ENCODE measurements around the gene SNRPD3. TPM values are rescaled to one million over a fixed set of nuclear protein-coding genes. Genes with fewer than 3 reads are reported as not detected.

Gene SNRPD3
- total RNA-seq = 100 to 1,000 TPM in 7 of 8 experiments, 10 to 100 TPM in 1; 83.9 to 206 (median 150) TPM

DNA sequence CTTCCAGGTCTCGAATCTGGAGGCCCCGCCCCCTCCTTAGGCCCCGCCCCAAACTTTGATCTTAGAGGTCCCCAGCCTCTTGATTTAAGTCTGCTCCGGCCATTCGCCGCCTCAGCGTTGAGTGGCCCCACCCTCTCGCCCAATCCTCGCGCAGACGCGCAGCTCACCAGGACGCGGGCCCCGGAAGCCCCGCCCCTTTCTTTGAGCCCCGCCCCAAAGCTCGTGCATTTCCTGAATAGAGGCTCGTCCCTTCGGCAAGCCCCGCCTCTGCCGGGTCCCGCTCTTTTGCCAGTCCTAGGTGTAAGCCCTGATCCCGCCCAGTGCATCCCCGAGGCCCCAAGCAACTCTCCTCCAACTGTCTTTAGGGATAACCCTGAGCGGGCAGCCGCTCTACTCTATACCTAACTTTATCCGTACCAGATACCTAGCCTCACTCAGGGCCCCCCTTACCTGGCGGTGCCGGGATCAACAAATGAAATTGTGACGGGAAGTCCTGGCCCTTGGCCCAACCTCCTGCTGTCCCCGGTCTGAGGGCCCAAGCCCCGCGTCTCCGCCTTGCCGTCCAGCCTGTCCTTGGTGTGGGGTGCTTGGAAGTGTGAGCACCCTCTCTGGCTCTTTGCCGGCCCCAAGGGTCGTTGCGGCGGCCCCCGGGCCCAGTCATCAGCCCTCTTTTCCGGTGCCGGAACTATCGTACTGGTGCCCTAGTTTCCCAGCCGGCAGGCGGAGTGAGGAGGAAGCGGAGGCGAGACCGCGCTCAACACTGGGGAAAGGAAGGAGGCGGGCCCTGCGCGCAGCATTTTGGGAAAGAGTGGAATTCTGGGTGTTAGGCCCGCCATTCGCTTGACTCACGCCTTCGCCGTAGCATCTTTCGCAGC lies at the start of gene SNRPD3:
SNRPD3 (plus strand) TSS at position 835 of the 875 bp plus-strand sequence. CDS start 1,676 bp downstream, outside the sequence.
- peaks cover 12 to 19% of the 10 kb centered on the region in 2 donors for H3K4me1 ChIP-seq (replicated peaks in 1 of 2)
- peak within 1 kb of the TSS; percentile 83 to 91 for H3K27ac ChIP-seq
- WGBS, 10 experiments = 0 to 3% (median 0%) methylated on average over 1 to 21 of the region's 59 CpGs; no CpG with 5 or more reads in 7 of the 10 experiments
- ATAC-seq (replicated peaks in 6 of 8) = peak; percentile 75 to 89 (median 87)
- H3K4me3 ChIP-seq = peak within 1 kb of the TSS; percentile 74 to 99 (median 88)
- in situ Hi-C loops (cut with MboI; ENCODE audit: low pct_unique_long_range_greater_than_20kb in 2 of 9, low sequenced_read_pairs in 9 of 9, unreplicated experiment in 9 of 9) = no loop called here

DNA sequence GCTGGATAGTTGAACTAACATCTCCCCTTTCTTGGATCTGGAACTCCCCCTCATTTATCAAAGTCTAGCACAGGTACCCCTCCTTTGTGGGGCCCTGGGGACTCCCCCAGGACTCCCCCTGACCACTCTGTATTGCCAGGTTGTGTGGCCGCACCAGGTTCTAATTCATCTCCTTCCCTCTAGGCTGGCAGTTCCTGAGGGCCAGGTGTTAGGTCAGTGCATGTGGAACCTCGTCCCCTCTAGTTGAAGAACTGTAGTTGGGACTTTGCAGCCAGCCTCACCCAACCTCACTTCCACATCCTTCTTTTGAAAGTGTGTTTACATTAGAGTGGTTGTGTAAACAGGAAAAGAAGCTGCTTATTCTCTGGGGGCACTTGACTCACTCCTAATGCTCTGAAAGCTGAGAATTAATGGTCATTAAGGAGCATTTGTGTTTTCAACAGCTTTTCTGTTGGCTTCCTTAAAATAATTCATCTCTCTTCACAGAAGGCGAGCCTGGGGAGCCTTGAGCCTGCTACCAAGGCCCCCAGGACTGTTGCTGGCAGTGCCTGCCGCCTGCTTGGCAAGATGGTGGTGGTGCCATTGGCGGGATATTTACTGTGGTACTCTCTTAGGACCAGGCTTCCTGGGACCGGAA lies 48.9 kb upstream of the SNRPD3 start:
- no peak overlapping the region for H3K27ac ChIP-seq
- in situ Hi-C loops (cut with MboI; ENCODE audit: low pct_unique_long_range_greater_than_20kb in 2 of 9, low sequenced_read_pairs in 9 of 9, unreplicated experiment in 9 of 9) = loop anchor here in 1 of 9 experiments (25.0 kb wide), 1 partner anchor 195 kb away; no protein-coding TSS in a partner anchor

DNA sequence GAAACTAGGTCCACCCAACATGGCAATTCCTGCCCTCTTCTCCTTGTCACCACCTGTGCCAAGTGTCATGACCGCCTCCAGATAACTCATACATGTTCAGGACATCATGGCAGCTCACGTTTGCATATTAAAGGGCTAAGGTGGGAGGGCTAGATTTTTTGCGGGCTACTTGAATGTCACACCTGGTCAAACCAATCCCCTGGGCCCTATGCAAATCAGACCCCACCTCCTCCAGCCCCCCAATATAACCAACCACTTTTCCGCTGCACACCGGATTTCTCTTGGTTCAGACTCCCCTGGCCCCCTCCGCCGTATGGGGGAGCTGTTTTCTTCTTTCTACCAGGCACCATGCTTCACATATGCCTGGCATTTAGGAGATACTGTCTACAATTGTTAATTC lies 48.1 kb upstream of the SNRPD3 start:
- Histone ChIP-seq H3K27ac (no peak overlapping the region), H3K4me3 (no peak overlapping the region), H3K4me1 (replicated peaks in 1 of 2) (peaks cover 22 to 27% of the 10 kb centered on the region in 2 donors)
- 40 to 100% (median 50%) methylated on average over 1 to 4 of the region's 7 CpGs; no CpG with 5 or more reads in 3 of the 10 experiments for WGBS, 10 experiments
- no peak for ATAC-seq (replicated peaks in 6 of 8)
- in situ Hi-C loops (cut with MboI; ENCODE audit: low pct_unique_long_range_greater_than_20kb in 2 of 9, low sequenced_read_pairs in 9 of 9, unreplicated experiment in 9 of 9) = loop anchor here in 1 of 9 experiments (25.0 kb wide), 1 partner anchor 195 kb away; no protein-coding TSS in a partner anchor

More for the DNA sequence above, 48.9 kb upstream of the SNRPD3 start:
- 48 to 82% (median 69%) methylated on average over 1 to 6 of the region's 6 CpGs; no CpG with 5 or more reads in 4 of the 10 experiments for WGBS, 10 experiments
- Histone ChIP-seq H3K4me1 (replicated peaks in 1 of 2) (peaks cover 19 to 23% of the 10 kb centered on the region in 2 donors), H3K4me3 (no peak overlapping the region)
- ATAC-seq (replicated peaks in 6 of 8) = peak in 4 of 8 experiments; percentile 54 to 80 (median 66)

DNA sequence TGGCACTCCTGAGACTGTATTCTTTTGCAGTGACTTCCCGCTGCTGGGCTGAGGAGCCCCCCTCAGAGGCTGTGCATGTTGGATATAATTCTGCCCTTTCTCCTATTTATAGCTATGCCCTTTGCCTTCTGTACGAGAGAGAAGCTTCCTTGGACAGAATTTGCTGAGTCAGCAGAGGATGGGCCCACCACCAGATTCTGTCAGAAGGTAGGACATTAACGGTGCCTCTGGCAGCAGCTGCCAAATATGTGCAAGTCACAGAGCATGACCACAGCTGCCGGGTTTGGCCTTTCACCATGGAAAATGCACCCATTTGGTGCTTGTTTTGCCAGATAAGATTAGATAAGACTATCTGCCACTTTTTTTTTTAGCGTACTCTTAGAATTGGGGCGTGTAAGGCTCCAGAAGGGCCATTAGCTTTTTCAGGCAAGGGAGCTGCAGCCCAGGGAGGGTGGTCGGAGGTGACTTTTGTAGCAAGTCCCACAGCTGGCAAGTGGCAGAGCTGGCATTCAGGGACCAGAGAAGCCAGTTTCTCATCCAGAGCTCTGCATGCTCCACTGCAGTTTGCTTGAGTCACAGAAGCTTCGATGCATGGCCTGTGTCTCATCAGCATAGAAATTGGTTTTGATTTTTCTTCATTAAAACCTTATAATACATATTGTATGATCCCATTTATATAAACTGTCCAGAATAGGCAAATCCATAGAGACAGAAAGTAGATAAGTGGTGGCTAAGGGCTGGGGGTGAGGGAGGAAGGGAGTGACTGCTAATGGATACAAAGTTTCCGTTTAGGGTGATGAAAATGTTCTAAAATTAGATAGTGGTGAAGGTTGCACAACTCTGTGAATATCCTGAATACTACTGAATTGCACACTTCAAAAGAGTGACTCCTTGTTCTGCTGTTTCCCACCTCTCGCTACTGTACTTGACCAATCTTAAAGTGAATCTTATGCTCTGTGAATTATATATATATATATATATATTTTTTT lies 44.9 kb upstream of the SNRPD3 start:
- in situ Hi-C loops (cut with MboI; ENCODE audit: low pct_unique_long_range_greater_than_20kb in 2 of 9, low sequenced_read_pairs in 9 of 9, unreplicated experiment in 9 of 9) = loop anchor here in 2 of 9 experiments (10.0 to 25.0 kb wide), 2 partner anchors 86 to 199 kb away; partner anchors contain the start of gene ADORA2A (in 1 of the 2)

DNA sequence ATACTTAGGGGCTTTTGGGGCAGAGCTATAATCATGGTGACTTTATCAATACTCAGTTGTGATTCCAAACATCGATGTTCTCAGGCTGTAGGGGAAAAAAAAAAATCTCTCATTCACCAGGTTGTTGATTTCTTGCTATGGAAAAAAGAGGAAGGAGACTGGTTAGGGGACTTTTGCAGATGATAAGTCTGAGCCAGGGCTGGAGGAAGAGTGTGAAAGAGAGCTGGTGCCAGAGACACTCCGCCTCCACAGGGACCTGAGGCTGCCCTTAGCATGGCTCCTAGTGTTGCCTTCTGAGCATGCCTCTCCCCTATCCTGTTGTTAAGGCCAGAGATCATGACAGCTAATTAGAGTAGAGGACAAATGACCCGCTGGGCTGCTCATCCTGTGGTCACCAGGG lies 43.8 kb upstream of the SNRPD3 start:
- WGBS, 10 experiments = 17 to 100% (median 79%) methylated on average over 1 to 3 of the region's 3 CpGs; no CpG with 5 or more reads in 2 of the 10 experiments
- in situ Hi-C loops (cut with MboI; ENCODE audit: low pct_unique_long_range_greater_than_20kb in 2 of 9, low sequenced_read_pairs in 9 of 9, unreplicated experiment in 9 of 9) = loop anchor here in 2 of 9 experiments (10.0 to 25.0 kb wide), 2 partner anchors 87 to 200 kb away; partner anchors contain the start of gene ADORA2A (in 1 of the 2)
- Histone ChIP-seq H3K27ac (no peak overlapping the region), H3K4me1 (replicated peaks in 1 of 2) (peaks cover 17 to 26% of the 10 kb centered on the region in 2 donors), H3K4me3 (no peak overlapping the region)
- ATAC-seq (replicated peaks in 6 of 8) = peak in 1 of 8 experiments; percentile 25

More for the DNA sequence above, 44.9 kb upstream of the SNRPD3 start:
- peak in 5 of 8 experiments; percentile 37 to 86 (median 78) for ATAC-seq (replicated peaks in 6 of 8)
- H3K27ac ChIP-seq = no peak overlapping the region
- peaks cover 22 to 27% of the 10 kb centered on the region in 2 donors for H3K4me1 ChIP-seq (replicated peaks in 1 of 2)
- WGBS, 10 experiments = 0 to 100% (median 46%) methylated on average over 1 to 8 of the region's 10 CpGs; no CpG with 5 or more reads in 1 of the 10 experiments
- no peak overlapping the region for H3K4me3 ChIP-seq

DNA sequence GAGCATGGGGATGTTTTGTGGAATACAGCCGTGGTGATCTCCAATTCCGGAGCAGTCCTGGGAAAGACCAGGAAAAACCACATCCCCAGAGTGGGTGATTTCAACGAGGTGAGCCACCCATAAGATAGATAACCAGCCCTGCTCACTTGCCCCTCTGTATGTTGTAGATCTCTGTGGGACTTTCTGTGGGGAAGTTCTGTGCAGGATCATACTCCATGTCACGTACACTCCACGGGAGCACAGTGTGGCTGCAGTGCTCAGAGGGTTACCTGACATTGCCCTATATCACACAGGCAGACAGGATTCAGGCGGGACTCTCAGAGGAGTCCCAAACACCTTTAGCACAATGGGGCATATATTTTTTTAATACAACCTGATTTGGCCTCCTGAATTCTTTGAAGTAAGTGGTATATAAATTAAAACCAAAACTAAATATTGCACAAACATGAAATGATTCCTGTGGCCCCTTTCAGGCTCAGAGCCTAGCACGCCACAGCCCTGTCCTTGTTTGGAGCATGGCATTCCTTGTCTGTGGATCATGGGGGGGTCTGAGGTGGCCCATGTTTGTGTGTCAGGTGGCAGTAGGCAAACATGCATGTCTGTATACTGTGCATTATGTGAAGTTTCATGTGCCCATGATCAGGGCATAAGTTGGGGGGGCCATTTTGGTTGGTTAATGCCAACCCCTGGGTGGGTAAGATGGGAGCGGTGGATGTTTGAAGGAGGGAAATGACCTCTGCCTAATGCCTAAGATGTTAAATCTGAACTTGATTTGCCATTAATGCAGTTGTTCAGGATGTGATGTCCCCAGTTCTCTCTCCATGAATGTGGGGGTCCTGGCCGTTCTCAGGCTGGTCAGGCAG lies 42.2 kb upstream of the SNRPD3 start:
- peaks cover 8 to 18% of the 10 kb centered on the region in 2 donors for H3K4me1 ChIP-seq (replicated peaks in 1 of 2)
- no peak overlapping the region for H3K4me3 ChIP-seq
- H3K27ac ChIP-seq = no peak overlapping the region
- ATAC-seq (replicated peaks in 6 of 8) = no peak
- 33 to 100% (median 89%) methylated on average over 1 to 9 of the region's 9 CpGs; no CpG with 5 or more reads in 1 of the 10 experiments for WGBS, 10 experiments
- in situ Hi-C loops (cut with MboI; ENCODE audit: low pct_unique_long_range_greater_than_20kb in 2 of 9, low sequenced_read_pairs in 9 of 9, unreplicated experiment in 9 of 9) = loop anchor here in 2 of 9 experiments (10.0 to 25.0 kb wide), 2 partner anchors 89 to 201 kb away; partner anchors contain the start of gene ADORA2A (in 1 of the 2)

DNA sequence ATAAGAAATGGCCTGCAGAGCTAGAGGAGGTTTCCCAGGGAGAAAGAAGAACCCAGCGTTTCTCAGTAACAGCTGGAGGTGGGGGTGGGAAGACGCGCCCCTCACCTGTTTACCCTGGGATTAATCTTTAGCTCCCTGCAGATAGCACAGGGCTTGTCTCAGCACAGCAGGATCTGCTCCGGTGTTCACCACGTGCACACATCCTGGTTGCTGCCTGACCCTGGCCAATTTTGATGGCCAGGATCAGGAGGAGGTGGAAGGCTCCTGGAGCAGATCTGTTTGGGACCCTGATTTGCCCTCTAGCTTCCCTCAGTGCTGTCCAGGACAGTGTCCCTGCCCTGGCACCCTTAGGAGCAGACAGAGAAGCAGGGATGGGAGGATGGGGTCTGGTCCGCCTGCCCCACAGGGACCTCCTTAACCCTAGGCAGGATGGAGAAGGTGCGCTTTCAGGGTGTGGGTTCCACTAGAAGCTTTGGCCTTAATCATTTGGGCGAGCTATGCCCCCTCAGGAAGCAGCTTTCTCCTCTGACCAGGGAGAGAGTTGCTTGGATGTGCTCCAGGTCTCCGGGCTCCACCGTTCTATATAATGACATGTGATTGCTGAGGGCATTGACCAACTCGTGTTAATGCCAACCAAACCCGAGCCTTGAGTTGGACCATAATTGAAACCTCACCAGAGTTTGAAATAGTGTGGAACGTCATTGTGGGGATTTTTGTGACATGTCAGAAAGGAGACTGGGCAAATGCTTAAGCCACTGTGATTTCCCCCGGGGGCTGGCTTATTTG lies 41.4 kb upstream of the SNRPD3 start:
- no peak for ATAC-seq (replicated peaks in 6 of 8)
- Histone ChIP-seq H3K4me3 (no peak overlapping the region), H3K27ac (no peak overlapping the region), H3K4me1 (replicated peaks in 1 of 2) (peaks cover 8 to 18% of the 10 kb centered on the region in 2 donors)
- WGBS, 10 experiments = 67 to 97% (median 84%) methylated on average over 2 to 9 of the region's 14 CpGs; no CpG with 5 or more reads in 2 of the 10 experiments
- in situ Hi-C loops (cut with MboI; ENCODE audit: low pct_unique_long_range_greater_than_20kb in 2 of 9, low sequenced_read_pairs in 9 of 9, unreplicated experiment in 9 of 9) = loop anchor here in 2 of 9 experiments (10.0 to 25.0 kb wide), 2 partner anchors 90 to 202 kb away; partner anchors contain the start of gene ADORA2A (in 1 of the 2)

DNA sequence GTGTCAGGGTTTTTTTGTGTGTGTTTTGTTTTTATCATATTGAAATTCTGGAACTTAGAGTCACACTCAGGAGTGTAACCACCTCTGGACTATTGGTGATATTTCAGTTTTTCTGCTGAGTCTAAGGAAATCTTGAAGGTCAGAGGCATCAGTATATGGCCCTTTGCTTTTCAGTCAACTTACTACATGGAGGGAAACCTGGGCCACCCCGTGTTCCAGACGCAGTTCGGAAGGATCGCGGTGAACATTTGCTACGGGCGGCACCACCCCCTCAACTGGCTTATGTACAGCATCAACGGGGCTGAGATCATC lies 40.8 kb upstream of the SNRPD3 start:
- H3K27ac ChIP-seq = no peak overlapping the region
- H3K4me1 ChIP-seq (replicated peaks in 1 of 2) = peaks cover 8 to 16% of the 10 kb centered on the region in 2 donors
- ATAC-seq (replicated peaks in 6 of 8) = no peak
- WGBS, 10 experiments = 78 to 100% (median 80%) methylated on average over 1 to 4 of the region's 8 CpGs; no CpG with 5 or more reads in 7 of the 10 experiments
- in situ Hi-C loops (cut with MboI; ENCODE audit: low pct_unique_long_range_greater_than_20kb in 2 of 9, low sequenced_read_pairs in 9 of 9, unreplicated experiment in 9 of 9) = loop anchor here in 2 of 9 experiments (10.0 to 25.0 kb wide), 2 partner anchors 90 to 203 kb away; partner anchors contain the start of gene ADORA2A (in 1 of the 2)
- no peak overlapping the region for H3K4me3 ChIP-seq

DNA sequence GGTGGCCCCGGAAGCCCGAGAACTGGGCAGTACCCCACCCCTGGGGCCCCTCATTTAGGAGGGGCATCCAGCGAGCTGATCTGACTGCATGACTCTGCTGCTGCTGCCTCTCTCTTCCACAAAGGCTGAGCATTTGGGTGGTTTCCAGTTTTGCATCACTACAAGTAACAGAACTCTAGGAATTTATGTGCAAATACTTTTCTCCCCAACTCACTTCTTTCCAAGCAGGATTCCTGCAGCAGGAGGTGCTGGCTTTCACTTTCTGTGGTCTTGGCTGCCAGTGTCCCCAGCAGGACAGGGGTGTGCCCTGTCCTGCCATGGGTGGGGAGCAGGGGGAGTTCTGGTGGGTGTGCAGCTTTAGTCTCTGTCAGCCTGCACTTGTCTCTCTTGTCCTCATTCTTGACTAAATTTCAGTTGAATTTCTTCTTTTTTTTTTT lies 39.5 kb upstream of the SNRPD3 start:
- ATAC-seq (replicated peaks in 6 of 8) = peak in 5 of 8 experiments; percentile 40 to 93 (median 88)
- 50% methylated on average over 1 of the region's 3 CpGs; no CpG with 5 or more reads in 9 of the 10 experiments for WGBS, 10 experiments
- H3K4me1 ChIP-seq (replicated peaks in 1 of 2) = peaks cover 5 to 6% of the 10 kb centered on the region in 2 donors
- no peak overlapping the region for H3K4me3 ChIP-seq
- H3K27ac ChIP-seq = no peak overlapping the region
- in situ Hi-C loops (cut with MboI; ENCODE audit: low pct_unique_long_range_greater_than_20kb in 2 of 9, low sequenced_read_pairs in 9 of 9, unreplicated experiment in 9 of 9) = loop anchor here in 2 of 9 experiments (10.0 to 25.0 kb wide), 2 partner anchors 92 to 204 kb away; partner anchors contain the start of gene ADORA2A (in 1 of the 2)

DNA sequence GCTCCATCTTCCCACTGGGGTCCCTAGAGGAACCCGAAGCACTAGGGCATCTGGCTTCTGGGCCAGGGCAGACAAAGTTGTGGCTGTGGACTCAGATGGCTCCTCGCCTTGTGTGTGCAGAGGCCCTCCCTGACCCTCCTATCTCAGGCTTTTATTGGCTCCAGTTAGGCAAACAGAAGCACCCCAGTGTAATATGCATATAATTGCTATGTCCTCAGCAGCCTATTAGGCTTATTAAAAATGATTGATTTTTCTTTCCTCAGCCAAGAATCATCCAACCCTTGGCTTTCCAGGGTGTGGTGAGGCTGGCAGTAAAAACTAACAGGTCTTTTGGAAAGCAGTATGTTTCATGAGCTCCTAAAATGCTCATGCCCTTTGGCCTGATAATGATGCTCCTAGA lies 38.4 kb upstream of the SNRPD3 start:
- in situ Hi-C loops (cut with MboI; ENCODE audit: low pct_unique_long_range_greater_than_20kb in 2 of 9, low sequenced_read_pairs in 9 of 9, unreplicated experiment in 9 of 9) = loop anchor here in 2 of 9 experiments (10.0 to 25.0 kb wide), 2 partner anchors 93 to 205 kb away; partner anchors contain the start of gene ADORA2A (in 1 of the 2)
- 80 to 95% (median 80%) methylated on average over 1 to 2 of the region's 2 CpGs; no CpG with 5 or more reads in 7 of the 10 experiments for WGBS, 10 experiments
- H3K27ac ChIP-seq = no peak overlapping the region
- H3K4me3 ChIP-seq = no peak overlapping the region
- peaks cover 0 to 2% of the 10 kb centered on the region in 2 donors for H3K4me1 ChIP-seq (replicated peaks in 1 of 2)
- ATAC-seq (replicated peaks in 6 of 8) = peak in 1 of 8 experiments; percentile 65

Data from motor neuron (in vitro differentiated cells).